ENCODE data around the gene ATP11A.
"Not testable (repeated sequence)": the region's sequence is repeated elsewhere in the genome, so short reads cannot be mapped to it uniquely, and the experiment has no call there.

Gene ATP11A

GRCh38 chr13:112843392-112844111 is 153.7 kb downstream of the ATP11A start:
- no peak for DNase-seq

- no peak for DNase-seq
These were observed 154.6 kb downstream of the ATP11A start for GRCh38 chr13:112844411-112844810.

GRCh38 chr13:112844879-112845278 is 155.0 kb downstream of the ATP11A start:
- no peak for DNase-seq

- no peak for DNase-seq
These were observed 155.8 kb downstream of the ATP11A start for GRCh38 chr13:112845511-112846144.

- DNase-seq, result no peak
These were observed 156.7 kb downstream of the ATP11A start for GRCh38 chr13:112846411-112847115.

- no peak for DNase-seq
These were observed 159.7 kb downstream of the ATP11A start for GRCh38 chr13:112849500-112849899.

- no peak for DNase-seq
These were observed 160.4 kb downstream of the ATP11A start for GRCh38 chr13:112850273-112850672.

GRCh38 chr13:112851107-112852038 is 161.5 kb downstream of the ATP11A start:
- DNase-seq, result no peak

- no peak for DNase-seq
These were observed 162.6 kb downstream of the ATP11A start for GRCh38 chr13:112852392-112852791.

GRCh38 chr13:112852808-112853207 is 163.0 kb downstream of the ATP11A start:
- DNase-seq, result no peak

- no peak for DNase-seq
These were observed 164.5 kb downstream of the ATP11A start for GRCh38 chr13:112854321-112854720.

- no peak for DNase-seq
These were observed 166.0 kb downstream of the ATP11A start for GRCh38 chr13:112855859-112856258.

GRCh38 chr13:112857914-112858490 is 168.2 kb downstream of the ATP11A start:
- no peak for DNase-seq

- DNase-seq, result no peak
These were observed 169.4 kb downstream of the ATP11A start for GRCh38 chr13:112859128-112859816.

- DNase-seq, result no peak
These were observed 170.0 kb downstream of the ATP11A start for GRCh38 chr13:112859817-112860190.

- DNase-seq, result no peak
These were observed 172.2 kb downstream of the ATP11A start for GRCh38 chr13:112861876-112862615.

- not testable (repeated sequence) for DNase-seq
These were observed 173.5 kb downstream of the ATP11A start for GRCh38 chr13:112863356-112863755.

GRCh38 chr13:112865478-112865877 is 175.6 kb downstream of the ATP11A start:
- not testable (repeated sequence) for DNase-seq

GRCh38 chr13:112867301-112867711 is 177.5 kb downstream of the ATP11A start:
- no peak for DNase-seq

- DNase-seq, result no peak
These were observed 178.5 kb downstream of the ATP11A start for GRCh38 chr13:112868308-112868707.

Data from activated CD4-positive, alpha-beta T cell treated with anti-CD3 and anti-CD28 coated beads, Interleukin-2, amount 50 U/mL, for 4 hours (primary cell).